ENCODE measurements around the gene AKAP12. TPM values are rescaled to one million over a fixed set of nuclear protein-coding genes. Genes with fewer than 3 reads are reported as not detected.
A peak's percentile ranks its signal among the peaks of the same experiment; 100 is the strongest.

Gene AKAP12
- total and polyA plus RNA-seq, 7 donors: 2.5 to 13.1 (median 7.5) TPM

- peak overlapping the region; percentile 100 for H3K27ac ChIP-seq
- intact Hi-C loops (cut with DNase I): loop anchor here (2.0 to 5.0 kb wide), 2 partner anchors 62 kb away; partner anchors contain the start of gene RMND1 (in 2 of the 2)
- ATAC-seq: peak; percentile 87 to 93 (median 88)
- DNase-seq: peak; percentile 98 to 99
- H3K27me3 ChIP-seq (ENCODE audit: insufficient read depth in 3 of 3, low read length in 2 of 3): no peaks in the 10 kb centered on the region
- H3K36me3 ChIP-seq (ENCODE audit: insufficient read depth in 1 of 2, low read depth in 1 of 2): peaks cover 0 to 6% of the 10 kb centered on the region in 2 donors
- no peak for TF ChIP-seq CTCF (IDR thresholded peaks at IDR 0.05)
- H3K9me3 ChIP-seq: no peaks in the 10 kb centered on the region
- WGBS, 3 donors: 0 to 1% (median 0%) methylated on average over 47 to 78 of the region's 79 CpGs
- peak overlapping the region; percentile 97 for H3K4me3 ChIP-seq
- peaks cover 46% of the 10 kb centered on the region for H3K4me1 ChIP-seq
Observed at GRCh38 chr6:151390276-151390850, 150.6 kb downstream of the AKAP12 start.

- no peaks in the 10 kb centered on the region for H3K9me3 ChIP-seq
- ATAC-seq (peak; percentile 51 to 65 (median 62)), DNase-seq (peak; percentile 84 to 93)
- intact Hi-C loops (cut with DNase I): loop anchor here (2.0 to 5.0 kb wide), 2 partner anchors 61 to 62 kb away; partner anchors contain the start of gene RMND1 (in 2 of the 2)
- no peaks in the 10 kb centered on the region for H3K27me3 ChIP-seq (ENCODE audit: insufficient read depth in 3 of 3, low read length in 2 of 3)
- peaks cover 49% of the 10 kb centered on the region for H3K4me1 ChIP-seq
- H3K27ac ChIP-seq: peak overlapping the region; percentile 100
- peaks cover 0 to 6% of the 10 kb centered on the region in 2 donors for H3K36me3 ChIP-seq (ENCODE audit: insufficient read depth in 1 of 2, low read depth in 1 of 2)
- WGBS, 3 donors: 0% methylated on average over 27 to 77 of the region's 78 CpGs
- peak overlapping the region; percentile 97 for H3K4me3 ChIP-seq
- TF ChIP-seq CTCF (IDR thresholded peaks at IDR 0.05): no peak
Observed at GRCh38 chr6:151390851-151391470, 151.2 kb downstream of the AKAP12 start.

- ATAC-seq: peak; percentile 0 to 41 (median 30)
- Histone ChIP-seq H3K36me3 (ENCODE audit: insufficient read depth in 1 of 2, low read depth in 1 of 2) (peaks cover 0 to 6% of the 10 kb centered on the region in 2 donors), H3K27me3 (ENCODE audit: insufficient read depth in 3 of 3, low read length in 2 of 3) (no peaks in the 10 kb centered on the region), H3K4me1 (peaks cover 47% of the 10 kb centered on the region), H3K4me3 (peak within 1 kb of the TSS; percentile 97), H3K27ac (peak within 1 kb of the TSS; percentile 100), H3K9me3 (no peaks in the 10 kb centered on the region)
- WGBS, 3 donors: 1 to 2% (median 1%) methylated on average over 32 to 55 of the region's 57 CpGs
- intact Hi-C loops (cut with DNase I): loop anchor here (2.0 to 5.0 kb wide), 2 partner anchors 61 kb away; partner anchors contain the start of gene RMND1 (in 2 of the 2)
- no peak for TF ChIP-seq CTCF (IDR thresholded peaks at IDR 0.05)
- DNase-seq: peak; percentile 73 to 90
Observed at GRCh38 chr6:151391471-151392413, 152.0 kb downstream of the AKAP12 start, which contains the start of gene ZBTB2. Gene ZBTB2 (minus strand): TSS chr6:151391559. CDS start chr6:151373637, 17,922 bp downstream.

GRCh38 chr6:151392427-151392826 is 152.7 kb downstream of the AKAP12 start:
- TF ChIP-seq CTCF (IDR thresholded peaks at IDR 0.05): no peak
- no peaks in the 10 kb centered on the region for H3K9me3 ChIP-seq
- 3 to 5% (median 3%) methylated on average over 3 of the region's 3 CpGs for WGBS, 3 donors
- peaks cover 48% of the 10 kb centered on the region for H3K4me1 ChIP-seq
- peaks cover 0 to 6% of the 10 kb centered on the region in 2 donors for H3K36me3 ChIP-seq (ENCODE audit: insufficient read depth in 1 of 2, low read depth in 1 of 2)
- peak overlapping the region; percentile 97 for H3K4me3 ChIP-seq
- peak overlapping the region; percentile 100 for H3K27ac ChIP-seq
- intact Hi-C loops (cut with DNase I): loop anchor here in 1 of 2 donors (5.0 kb wide), 1 partner anchor 60 kb away; the partner anchor contains the start of gene RMND1
- ATAC-seq (no peak), DNase-seq (no peak)
- no peaks in the 10 kb centered on the region for H3K27me3 ChIP-seq (ENCODE audit: insufficient read depth in 3 of 3, low read length in 2 of 3)
